DND-41 (cell line): ENCODE results near the gene PRAMEF7.
"Not testable (repeated sequence)": the region's sequence is repeated elsewhere in the genome, so short reads cannot be mapped to it uniquely, and the experiment has no call there.

Experiments
- ATAC-seq: fragments of 200-7000 bp; cut with Tn5 transposase; 3 replicates; pipeline ENCODE4 v1.9.1; 2021; ENCODE audit warnings: low read depth; ENCODE audit not compliant: insufficient read depth
- DNase-seq: peaks from one replicate; pipeline ENCODE4 v3.0.0-alpha.2; 2020
- H2AFZ ChIP-seq: 2 replicates; pipeline ENCODE4 v1.6.0; 2012; ENCODE audit warnings: low read depth, low read length
- H3K27ac ChIP-seq: 2 replicates; pipeline ENCODE4 v1.5.1; 2012; ENCODE audit warnings: low read length, inconsistent platforms
- H3K27me3 ChIP-seq: fragments of 200-600 bp; sonication (generic); 2 replicates; pipeline ENCODE4 v1.6.0; 2012; ENCODE audit warnings: low read length, mild to moderate bottlenecking, inconsistent platforms; ENCODE audit not compliant: insufficient read depth, poor library complexity
- H3K36me3 ChIP-seq: 2 replicates; pipeline ENCODE4 v1.5.1; 2012; ENCODE audit warnings: low read length, inconsistent platforms; ENCODE audit not compliant: insufficient read depth
- H3K4me1 ChIP-seq: 2 replicates; pipeline ENCODE4 v1.5.1; 2012; ENCODE audit warnings: mild to moderate bottlenecking, low read length; ENCODE audit not compliant: insufficient read depth
- H3K4me2 ChIP-seq: 2 replicates; pipeline ENCODE4 v1.6.0; 2012; ENCODE audit warnings: mild to moderate bottlenecking, moderate library complexity, low read length, inconsistent platforms; ENCODE audit not compliant: insufficient read depth
- H3K4me3 ChIP-seq, 2 experiments: fragments of 200-600 bp in 1 of 2; shearing (Covaris generic) in 1 of 2; 2 replicates each; pipeline ENCODE4 v1.5.1; 2012 to 2016; ENCODE audit warnings: inconsistent platforms in 2 of 2, low read length in 2 of 2, mild to moderate bottlenecking in 2 of 2, low read depth in 1 of 2, moderate library complexity in 1 of 2
- H3K79me2 ChIP-seq: 2 replicates; pipeline ENCODE4 v1.6.0; 2012; ENCODE audit warnings: low read length, inconsistent platforms; ENCODE audit not compliant: insufficient read depth
- H3K9ac ChIP-seq: 2 replicates; pipeline ENCODE4 v1.6.0; 2012; ENCODE audit warnings: low read depth, mild to moderate bottlenecking, inconsistent platforms, low read length, moderate library complexity
- H3K9me3 ChIP-seq: 2 replicates; pipeline ENCODE4 v1.5.1; 2012; ENCODE audit warnings: low read length, moderate library complexity, mild to moderate bottlenecking, inconsistent platforms; ENCODE audit not compliant: insufficient read depth, severe bottlenecking
- H4K20me1 ChIP-seq: 2 replicates; pipeline ENCODE4 v1.6.0; 2012; ENCODE audit warnings: low read length; ENCODE audit not compliant: insufficient read depth

The PRAMEF7 gene

GRCh38 chr1:12916310-12916709 is at the start of gene PRAMEF7:
PRAMEF7 (plus strand) TSS chr1:12916610; CDS start chr1:12917693, 1,083 bp downstream.
- H3K9ac ChIP-seq, H2AFZ ChIP-seq, H3K9me3 ChIP-seq, H3K4me1 ChIP-seq, H3K4me3 ChIP-seq, H3K79me2 ChIP-seq, H3K27me3 ChIP-seq, H3K36me3 ChIP-seq, DNase-seq, H3K27ac ChIP-seq, H3K4me2 ChIP-seq, ATAC-seq, H4K20me1 ChIP-seq: not testable (repeated sequence)

GRCh38 chr1:12878453-12878852 is 38.0 kb upstream of the PRAMEF7 start:
- not testable (repeated sequence) for H3K9me3 ChIP-seq, H4K20me1 ChIP-seq, H3K4me1 ChIP-seq, H3K79me2 ChIP-seq, H3K27ac ChIP-seq, ATAC-seq, H2AFZ ChIP-seq, H3K4me2 ChIP-seq, H3K36me3 ChIP-seq, DNase-seq, H3K27me3 ChIP-seq, H3K4me3 ChIP-seq, H3K9ac ChIP-seq

GRCh38 chr1:12886101-12886500 is 30.3 kb upstream of the PRAMEF7 start, which contains the start of gene PRAMEF4:
PRAMEF4 (minus strand) TSS chr1:12886201; CDS start chr1:12883394, 2,807 bp downstream.
- not testable (repeated sequence) for H3K4me2 ChIP-seq, H3K27ac ChIP-seq, H2AFZ ChIP-seq, H3K27me3 ChIP-seq, DNase-seq, H3K36me3 ChIP-seq, ATAC-seq, H4K20me1 ChIP-seq, H3K9ac ChIP-seq, H3K79me2 ChIP-seq, H3K4me3 ChIP-seq, H3K4me1 ChIP-seq, H3K9me3 ChIP-seq

GRCh38 chr1:12898170-12898569 is 18.2 kb upstream of the PRAMEF7 start, which contains the start of gene PRAMEF10:
PRAMEF10 (minus strand) TSS chr1:12898270; CDS start chr1:12895847, 2,423 bp downstream.
- H3K4me2 ChIP-seq, H3K27me3 ChIP-seq, ATAC-seq, H4K20me1 ChIP-seq, H3K79me2 ChIP-seq, H3K4me3 ChIP-seq, H3K36me3 ChIP-seq, H3K27ac ChIP-seq, H3K9ac ChIP-seq, DNase-seq, H3K9me3 ChIP-seq, H3K4me1 ChIP-seq, H2AFZ ChIP-seq: not testable (repeated sequence)

DNA sequence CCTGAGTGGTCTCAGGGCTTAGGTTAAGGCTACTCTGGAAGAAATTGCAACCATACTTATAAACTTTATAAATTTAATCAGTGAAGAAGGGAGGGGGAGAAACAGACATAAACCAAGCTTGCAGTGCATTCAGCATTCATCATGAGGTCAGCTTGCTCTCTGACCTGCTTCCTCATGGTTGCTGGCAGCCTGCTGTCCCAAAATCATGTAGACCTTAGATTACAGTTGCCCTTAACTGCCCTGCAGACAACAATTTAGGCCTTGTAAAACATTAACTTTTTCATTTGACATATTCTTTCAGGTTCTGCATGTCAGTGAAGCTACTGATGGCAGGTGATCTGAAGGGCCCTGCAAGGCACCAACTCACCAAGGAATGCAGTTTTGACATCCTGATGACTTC is 17.2 kb upstream of the PRAMEF7 start:
- not testable (repeated sequence) for H3K4me3 ChIP-seq, H3K27ac ChIP-seq, H3K4me2 ChIP-seq, H3K9ac ChIP-seq, H3K36me3 ChIP-seq, H3K79me2 ChIP-seq, H3K9me3 ChIP-seq, H4K20me1 ChIP-seq, H3K4me1 ChIP-seq, DNase-seq, ATAC-seq, H3K27me3 ChIP-seq, H2AFZ ChIP-seq

DNA sequence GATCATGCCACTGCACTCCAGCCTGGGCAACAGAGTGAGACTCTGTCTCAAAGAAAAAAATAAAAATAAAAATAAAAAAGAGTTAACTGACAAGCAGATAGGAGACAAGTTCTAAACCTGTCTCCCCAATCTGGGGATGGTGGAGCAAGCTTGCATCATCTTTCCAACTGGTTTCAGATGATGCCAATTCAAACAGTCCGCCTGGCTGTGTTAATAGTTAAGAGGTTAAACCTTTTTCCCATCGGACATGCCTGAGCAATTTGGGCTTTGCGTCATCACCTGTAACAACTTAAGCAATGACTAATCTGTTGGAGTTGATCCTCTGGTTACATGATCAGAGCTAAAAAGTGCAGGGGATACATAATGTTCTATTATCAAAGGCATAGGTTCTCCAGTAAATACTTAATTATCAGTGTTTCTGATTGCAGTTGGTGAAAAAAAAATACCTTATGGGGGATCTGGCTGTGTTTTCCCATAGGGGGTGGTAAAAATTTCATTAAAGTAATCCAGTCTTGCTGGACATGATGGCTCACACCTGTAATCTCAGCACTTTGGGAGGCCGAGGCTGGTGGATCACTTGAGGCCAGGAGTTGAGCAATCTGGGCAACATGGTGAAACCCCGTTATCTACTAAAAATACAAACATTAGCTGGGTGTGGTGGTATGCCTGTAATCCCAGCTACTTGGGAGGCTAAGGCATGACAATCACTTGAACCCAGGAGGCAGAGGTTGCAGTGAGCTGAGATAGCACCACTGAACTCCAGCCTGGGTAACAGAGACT is 12.4 kb upstream of the PRAMEF7 start:
- not testable (repeated sequence) for H3K36me3 ChIP-seq, H3K9ac ChIP-seq, H3K79me2 ChIP-seq, H3K4me3 ChIP-seq, H3K4me1 ChIP-seq, H3K9me3 ChIP-seq, H2AFZ ChIP-seq, H3K4me2 ChIP-seq, H4K20me1 ChIP-seq, DNase-seq, H3K27ac ChIP-seq, ATAC-seq, H3K27me3 ChIP-seq
